ENCODE results near the gene SLC16A10.
"Not testable (repeated sequence)": the region's sequence is repeated elsewhere in the genome, so short reads cannot be mapped to it uniquely, and the experiment has no call there.

The SLC16A10 gene

DNA sequence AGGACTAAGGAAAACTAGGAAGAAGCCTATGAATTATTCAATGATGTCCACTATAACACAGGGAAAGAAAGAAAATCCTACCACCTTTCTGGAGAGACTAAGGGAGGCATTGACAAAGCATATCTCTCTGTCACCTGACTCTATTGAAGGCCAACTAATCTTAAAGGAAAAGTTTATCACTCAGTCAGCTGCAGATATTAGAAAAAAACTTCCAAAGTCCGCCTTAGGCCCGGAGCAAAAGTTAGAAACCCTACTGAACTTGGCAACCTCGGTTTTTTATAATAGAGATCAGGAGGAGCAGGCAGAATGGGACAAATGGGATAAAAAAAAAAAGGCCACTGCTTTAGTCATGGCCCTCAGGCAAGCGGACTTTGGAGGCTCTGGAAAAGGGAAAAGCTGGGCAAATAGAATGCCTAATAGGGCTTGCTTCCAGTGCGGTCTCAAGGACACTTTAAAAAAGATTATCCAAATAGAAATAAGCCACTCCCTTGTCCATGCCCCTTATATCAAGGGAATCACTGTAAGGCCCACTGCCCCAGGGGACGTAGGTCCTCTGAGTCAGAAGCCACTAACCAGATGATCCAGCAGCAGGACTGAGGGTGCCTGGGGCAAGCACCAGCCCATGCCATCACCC lies 47.0 kb downstream of the SLC16A10 start:
- not testable (repeated sequence) for DNase-seq

GRCh38 chr6:111137489-111138093 lies 50.3 kb downstream of the SLC16A10 start:
- DNase-seq, result not testable (repeated sequence)

DNA sequence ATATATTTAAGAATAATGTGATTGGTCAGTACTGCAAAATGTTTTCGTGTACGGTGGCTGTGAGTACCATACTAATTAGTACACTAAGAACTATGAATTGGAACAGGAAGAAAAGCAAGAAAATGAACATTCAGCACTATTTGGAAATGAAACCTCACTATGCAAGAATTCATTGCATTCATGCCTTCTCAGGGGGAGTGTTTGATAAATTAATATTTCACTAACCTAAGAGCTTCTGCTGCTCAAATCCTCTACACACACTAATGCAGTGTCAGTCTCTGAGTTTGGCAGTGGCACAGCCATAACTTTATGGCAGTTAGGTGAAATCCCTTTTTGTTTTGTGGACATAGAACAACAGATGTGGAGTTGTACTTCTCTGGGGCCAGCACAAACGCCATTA lies 60.1 kb downstream of the SLC16A10 start:
- DNase-seq, result no peak

DNA sequence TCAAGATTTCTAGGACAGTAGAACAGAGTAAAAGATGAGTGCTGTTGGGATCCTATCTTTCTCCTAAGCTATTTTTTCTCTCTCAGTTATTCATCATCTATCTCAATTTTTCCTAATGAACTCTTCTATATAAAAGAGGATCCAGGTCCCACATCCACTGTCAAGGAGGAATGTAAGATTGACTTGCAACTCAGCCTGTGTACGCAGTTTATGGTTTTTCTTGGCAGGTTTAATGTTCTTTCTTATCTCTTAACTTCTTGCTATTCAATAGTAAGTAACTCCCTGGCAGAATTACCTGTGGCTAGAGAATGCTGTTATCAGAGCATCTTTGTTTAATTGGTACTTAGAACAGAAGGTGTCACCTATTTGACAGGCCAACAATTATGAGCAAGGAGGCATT lies 60.8 kb downstream of the SLC16A10 start:
- no peak for DNase-seq

DNA sequence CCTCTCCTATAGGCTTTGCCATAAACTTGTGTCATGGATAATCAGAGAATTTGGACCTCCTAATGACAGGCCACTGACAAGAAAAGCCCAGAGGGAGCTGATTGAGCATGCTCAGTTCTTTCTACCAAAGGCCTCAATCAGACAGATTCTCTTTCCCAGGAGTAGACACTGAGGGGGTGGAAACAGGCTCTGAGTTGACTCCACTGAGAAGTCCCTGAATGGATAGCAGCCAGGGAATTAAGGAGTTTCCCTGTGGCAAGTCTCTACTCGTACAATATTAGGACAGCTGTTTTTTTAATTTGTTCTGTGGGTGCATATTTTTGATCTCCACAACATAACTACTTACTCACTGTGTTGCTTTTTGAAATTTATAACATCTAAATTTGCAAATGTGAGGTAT lies 63.3 kb downstream of the SLC16A10 start:
- DNase-seq, result no peak

DNA sequence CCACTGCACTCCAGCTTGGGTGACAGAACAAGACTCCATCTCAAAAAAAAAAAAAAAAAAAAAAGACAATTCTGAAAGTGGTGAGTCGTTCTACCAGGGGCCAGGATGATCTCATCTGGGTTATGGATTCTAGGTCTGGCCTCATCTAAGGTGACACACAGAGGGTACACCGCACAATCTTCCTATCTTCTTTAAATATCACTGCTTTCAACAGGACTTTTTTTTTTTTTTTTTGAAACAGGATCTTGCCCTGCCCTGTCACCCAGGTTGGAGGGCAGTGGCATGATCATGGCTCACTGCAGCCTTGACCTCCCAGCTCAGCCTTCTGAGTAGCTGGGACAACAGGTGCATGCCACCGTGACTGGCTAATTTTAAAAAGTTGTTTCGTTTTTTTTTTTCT lies 67.7 kb downstream of the SLC16A10 start:
- DNase-seq, result no peak

GRCh38 chr6:111157412-111157811 lies 70.1 kb downstream of the SLC16A10 start:
- no peak for DNase-seq

DNA sequence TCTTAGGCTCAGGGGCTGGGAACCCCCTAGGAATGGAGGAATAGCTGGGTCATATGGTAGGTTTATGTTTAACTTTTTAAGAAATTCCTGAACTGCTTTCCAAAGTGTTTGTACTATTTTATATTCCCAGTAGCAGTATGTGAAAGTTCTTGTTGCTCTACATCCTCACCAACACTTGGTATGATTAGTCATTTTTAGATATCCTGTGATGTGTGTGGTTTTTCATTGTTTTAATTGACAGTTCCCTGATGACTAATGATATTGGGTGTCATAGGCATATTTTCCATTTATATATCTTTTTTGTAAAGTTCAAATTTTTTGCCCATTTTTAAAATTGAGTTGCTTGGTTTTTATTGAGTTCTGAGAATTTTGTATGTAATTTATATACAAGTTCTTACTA lies 72.3 kb downstream of the SLC16A10 start:
- no peak for DNase-seq

DNA sequence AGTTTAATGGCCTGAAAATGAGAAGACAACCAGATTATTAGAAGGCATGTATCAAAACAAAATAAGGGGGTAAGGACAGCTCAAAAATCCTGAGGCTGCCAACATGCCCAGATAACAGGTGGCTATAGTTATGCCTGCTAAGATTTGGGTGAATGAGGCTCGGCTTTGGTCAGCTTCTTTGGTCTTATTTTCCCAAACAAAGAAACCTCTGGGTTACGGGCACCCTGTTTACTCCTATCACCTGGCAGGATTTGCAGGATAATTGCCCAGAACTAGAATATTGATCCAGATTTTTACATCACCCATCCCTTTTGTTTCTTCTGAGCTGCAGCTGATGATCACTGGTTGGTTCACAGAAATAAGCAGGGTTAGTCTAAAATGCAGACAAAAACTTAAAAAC lies 74.3 kb downstream of the SLC16A10 start:
- DNase-seq, result no peak

DNA sequence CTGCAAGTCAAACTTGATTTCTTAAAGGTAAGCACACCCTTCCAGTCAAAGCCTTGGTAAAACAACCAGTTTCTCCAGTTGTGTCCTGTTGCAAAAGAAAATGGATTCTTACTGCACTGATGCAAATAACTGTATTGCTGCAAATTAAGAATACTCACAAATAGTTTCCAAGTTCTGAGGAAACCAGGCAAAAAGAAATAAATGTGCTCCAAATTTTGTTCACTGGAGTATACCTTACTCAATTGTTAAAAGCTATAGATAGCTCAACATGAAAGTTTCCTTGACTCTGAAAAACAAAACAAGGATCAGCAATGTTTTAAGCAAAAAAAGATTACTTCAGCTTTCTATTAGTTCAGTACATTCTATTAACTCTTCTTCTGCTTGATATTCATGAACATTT lies 75.2 kb downstream of the SLC16A10 start:
- no peak for DNase-seq

- no peak for DNase-seq
Measured at GRCh38 chr6:111171577-111172400, 84.5 kb downstream of the SLC16A10 start.

- no peak for DNase-seq
Measured at GRCh38 chr6:111172563-111172962, 85.3 kb downstream of the SLC16A10 start.

- no peak for DNase-seq
Measured at GRCh38 chr6:111173341-111173740, 86.0 kb downstream of the SLC16A10 start.

DNA sequence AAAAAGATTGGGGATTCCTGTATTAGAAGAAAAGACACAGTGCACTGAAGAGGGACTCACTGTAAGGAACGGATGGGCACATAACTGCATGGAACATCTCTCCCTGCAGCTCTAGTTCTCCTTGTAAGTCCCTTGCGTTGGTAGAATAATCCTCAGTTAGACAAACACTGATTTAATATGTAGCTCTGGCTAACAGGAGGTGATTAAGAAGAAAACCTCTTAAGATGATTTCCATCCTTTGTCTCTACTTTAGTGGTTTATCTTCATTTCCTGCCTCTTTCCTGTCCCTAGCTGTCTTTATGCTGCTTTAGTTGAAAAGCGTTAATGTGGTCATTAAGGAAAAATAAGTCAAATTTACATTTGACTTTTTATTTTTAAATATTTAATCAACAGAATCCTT lies 86.6 kb downstream of the SLC16A10 start:
- DNase-seq, result peak; percentile 13

DNA sequence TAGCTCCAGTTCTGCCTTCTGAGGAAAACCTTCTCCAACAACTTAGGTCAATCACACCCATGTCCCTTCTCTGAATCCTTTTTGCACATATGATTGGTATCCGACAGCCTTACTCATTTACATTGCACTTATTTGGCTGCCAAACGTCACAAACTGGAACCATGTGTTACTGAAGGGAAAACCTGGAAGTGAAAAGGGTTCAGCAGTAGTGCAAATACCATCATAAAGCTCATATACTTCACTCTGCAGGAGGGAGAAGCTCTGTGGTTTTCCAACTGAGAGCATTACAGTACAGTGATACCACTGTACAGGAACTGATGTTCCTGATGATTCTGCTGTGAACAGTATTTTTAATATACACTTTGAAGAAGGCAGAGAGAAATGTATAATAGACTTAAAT lies 87.8 kb downstream of the SLC16A10 start:
- no peak for DNase-seq

DNA sequence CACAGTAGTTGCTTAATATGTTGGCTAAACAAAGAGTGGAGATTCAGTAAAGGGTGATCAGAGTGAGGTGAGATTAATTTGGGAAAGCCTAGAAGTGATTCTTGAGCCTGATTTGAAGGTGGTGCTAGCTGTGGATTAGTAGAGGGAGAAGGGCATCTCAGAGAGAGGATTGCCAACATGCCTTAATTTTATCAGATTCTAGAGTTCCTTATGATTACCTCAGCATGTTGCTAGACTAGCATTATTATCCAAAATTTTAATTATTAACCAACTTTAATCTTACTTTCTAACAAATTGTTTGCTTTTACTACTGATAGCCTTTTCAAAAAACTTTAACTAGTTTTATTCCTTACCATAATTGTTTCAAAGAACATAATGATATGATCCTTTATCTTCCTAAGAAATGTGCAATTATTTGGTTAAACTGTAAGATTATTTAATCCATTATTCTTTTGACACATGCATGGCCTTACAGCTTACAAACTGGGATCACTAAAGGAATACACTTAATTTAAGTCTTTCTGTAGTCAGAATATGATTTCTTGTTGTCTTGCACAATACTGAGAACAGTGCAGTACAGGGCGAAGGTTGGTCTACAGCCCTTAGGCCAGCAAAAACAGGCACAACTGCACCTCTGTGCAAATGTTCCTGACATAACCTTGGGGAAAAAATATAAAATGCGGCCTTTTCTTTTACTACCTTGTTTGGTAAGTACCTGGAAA lies 88.9 kb downstream of the SLC16A10 start:
- no peak for DNase-seq

DNA sequence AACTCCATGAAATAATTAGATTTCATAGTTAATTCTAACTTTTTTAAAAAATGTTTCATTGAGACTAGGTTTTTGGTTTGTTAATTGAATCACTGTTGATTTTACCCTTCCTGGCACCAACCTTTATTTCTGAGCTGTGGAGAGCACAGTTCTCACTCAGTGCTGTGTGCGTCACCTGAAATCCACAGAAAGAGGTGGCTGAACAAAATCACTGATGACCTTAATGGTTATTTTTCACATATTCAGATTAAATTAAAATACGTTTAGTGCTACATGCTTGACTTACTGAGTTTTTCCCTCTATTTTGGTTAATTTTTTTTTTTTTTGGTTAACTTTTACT lies 89.4 kb downstream of the SLC16A10 start:
- DNase-seq, result no peak

DNA sequence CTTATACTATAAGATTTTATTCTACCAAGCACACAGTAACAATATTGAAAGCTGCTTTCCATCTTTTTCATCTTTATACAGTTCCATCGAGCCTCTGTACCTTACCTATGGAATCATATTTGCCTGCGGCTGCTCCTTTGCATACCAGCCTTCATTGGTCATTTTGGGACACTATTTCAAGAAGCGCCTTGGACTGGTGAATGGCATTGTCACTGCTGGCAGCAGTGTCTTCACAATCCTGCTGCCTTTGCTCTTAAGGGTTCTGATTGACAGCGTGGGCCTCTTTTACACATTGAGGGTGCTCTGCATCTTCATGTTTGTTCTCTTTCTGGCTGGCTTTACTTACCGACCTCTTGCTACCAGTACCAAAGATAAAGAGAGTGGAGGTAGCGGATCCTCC lies 89.8 kb downstream of the SLC16A10 start:
- no peak for DNase-seq

DNA sequence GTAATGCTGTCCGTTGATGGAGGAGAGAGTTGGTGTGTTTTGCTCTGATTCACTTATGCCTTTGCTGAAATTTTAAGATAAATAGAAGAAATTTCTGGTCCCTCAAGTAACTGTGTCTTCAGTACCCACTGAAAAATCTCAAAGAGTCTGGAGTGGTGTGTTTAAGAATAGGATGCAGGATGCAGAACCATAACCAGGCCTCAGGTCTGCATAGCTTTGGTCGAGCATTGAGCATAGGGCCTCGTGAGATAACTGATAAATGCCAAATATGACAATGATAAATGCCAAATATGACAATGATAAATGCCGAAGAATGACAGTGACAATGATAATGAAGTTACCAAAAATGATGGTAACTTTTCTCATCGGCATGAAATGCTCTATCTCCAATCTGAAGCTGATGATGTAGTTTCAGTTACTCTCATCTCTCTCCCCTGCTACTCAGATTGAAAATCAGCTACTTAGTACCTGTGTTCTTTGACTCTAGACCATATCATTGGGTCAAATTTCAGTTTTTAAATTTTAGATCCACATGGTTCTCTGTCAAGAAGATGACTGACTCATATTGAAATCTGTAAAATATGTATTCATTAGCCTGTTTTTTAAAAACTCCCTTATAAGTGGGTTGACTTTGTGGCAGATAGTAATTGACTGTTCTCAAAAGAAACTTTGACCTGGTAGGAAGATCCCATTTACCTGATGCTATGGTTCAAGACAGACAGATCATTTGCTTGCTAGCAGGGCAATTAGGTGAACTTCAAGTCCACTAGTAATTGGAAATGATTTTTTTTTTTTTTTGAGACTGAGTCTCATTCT lies 96.6 kb downstream of the SLC16A10 start:
- no peak for DNase-seq

- no peak for DNase-seq
Measured at GRCh38 chr6:111184827-111185532, 97.7 kb downstream of the SLC16A10 start.

DNA sequence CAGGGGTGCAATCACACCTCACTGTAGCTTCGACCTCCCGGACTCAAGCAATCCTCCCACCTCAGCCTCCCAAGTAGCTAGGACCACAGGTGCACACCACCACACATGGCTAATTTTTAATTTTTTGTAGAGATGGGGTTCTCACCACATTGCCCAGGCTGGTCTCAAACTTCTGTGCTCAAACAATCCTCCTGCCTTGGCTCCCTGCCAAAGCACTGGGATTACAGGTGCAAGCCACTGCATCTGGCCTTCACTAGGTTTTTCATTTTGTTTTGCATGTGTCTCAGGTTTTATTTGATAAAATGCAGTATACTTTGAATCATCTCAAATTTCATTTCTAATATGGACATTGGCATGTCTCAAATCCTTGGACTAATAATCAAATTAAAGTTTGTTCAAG lies 98.7 kb downstream of the SLC16A10 start:
- no peak for DNase-seq

- DNase-seq, result no peak
Measured at GRCh38 chr6:111187874-111188273, 100.6 kb downstream of the SLC16A10 start.

Data from CD4-positive, alpha-beta T cell treated with Interleukin-12 subunit alpha and Interleukin-12 subunit beta, for 1 hour (primary cell).